Measurements from ENCODE around the gene RARG.

GRCh38 chr12:53214221-53214620, 17.8 kb downstream of the RARG start:
- TF ChIP-seq CTCF (IDR thresholded peaks at IDR 0.05) = no peak
- no peak for TF ChIP-seq POLR2A (IDR thresholded peaks at IDR 0.05)

Measured in heart left ventricle (tissue), 13 donors.